K562 (cell line): Measurements from ENCODE around the gene C2CD2L. TPM values are rescaled to one million over a fixed set of nuclear protein-coding genes. Genes with fewer than 3 reads are reported as not detected.

Experiments used
- ADNP ChIP-seq: fragments of 200-800 bp; sonication (Bioruptor generic); IDR thresholded peaks from 2 replicates; pipeline ENCODE4 v1.6.1; 2016; ENCODE audit warnings: missing genetic modification characterization, missing compliant biosample characterization
- CBFB ChIP-seq: sonication (generic); formaldehyde crosslinking; IDR thresholded peaks from 2 replicates; pipeline ENCODE4 v1.4.0; 2020; ENCODE audit warnings: mild to moderate bottlenecking, missing genetic modification reagents
- CREM ChIP-seq: IDR thresholded peaks from 2 replicates; pipeline ENCODE4 v1.6.1; 2014; ENCODE audit warnings: antibody characterized with exemption, low read depth
- GATAD2A ChIP-seq: fragments of 450-650 bp; IDR thresholded peaks from 2 replicates; pipeline ENCODE4 v1.6.1; 2017
- HMG20B ChIP-seq: fragments of 250-450 bp; sonication (Bioruptor Pico); IDR thresholded peaks from 2 replicates; pipeline ENCODE4 v1.5.0; 2021; ENCODE audit warnings: mild to moderate bottlenecking
- MCM2 ChIP-seq: fragments of 450-650 bp; IDR thresholded peaks from 2 replicates; pipeline ENCODE4 v1.6.1; 2017; ENCODE audit warnings: low read depth, mild to moderate bottlenecking
- MECOM ChIP-seq: fragments of 250-450 bp; sonication (Bioruptor Pico); IDR thresholded peaks from 2 replicates; pipeline ENCODE4 v1.8.0; 2022; ENCODE audit warnings: inconsistent platforms
- MTA1 ChIP-seq: fragments of 450-650 bp; IDR thresholded peaks from 2 replicates; pipeline ENCODE4 v1.6.1; 2017; ENCODE audit warnings: borderline replicate concordance
- MXI1 ChIP-seq: IDR thresholded peaks from 2 replicates; pipeline ENCODE4 v1.6.1; 2011; ENCODE audit warnings: low read depth, mild to moderate bottlenecking, improper control_type of control experiment, low read length
- NONO ChIP-seq, 2 experiments: fragments of 200-400 bp in 1 of 2; fragments of 450-650 bp in 1 of 2; formaldehyde crosslinking in 1 of 2; IDR thresholded peaks; 2 replicates each; pipeline ENCODE4 v1.6.1; 2017; ENCODE audit warnings: low read depth in 2 of 2, mild to moderate bottlenecking in 2 of 2, moderate library complexity in 2 of 2, low read length in 1 of 2
- NR2F6 ChIP-seq: fragments of 450-650 bp; formaldehyde crosslinking; IDR thresholded peaks from 2 replicates; pipeline ENCODE4 v1.4.0; 2020; ENCODE audit warnings: mild to moderate bottlenecking
- RAD51 ChIP-seq: fragments of 450-650 bp; IDR thresholded peaks from 2 replicates; pipeline ENCODE4 v1.7.1; 2016; ENCODE audit warnings: low read depth, mild to moderate bottlenecking, borderline replicate concordance
- RBM25 ChIP-seq: fragments of 200-400 bp; formaldehyde crosslinking; IDR thresholded peaks from 2 replicates; pipeline ENCODE4 v1.6.1; 2018; ENCODE audit warnings: low read length, low read depth, moderate library complexity; ENCODE audit not compliant: severe bottlenecking
- SMAD1 ChIP-seq: fragments of 150-350 bp; IDR thresholded peaks from 2 replicates; pipeline ENCODE4 v1.6.1; 2014; ENCODE audit warnings: low read length, low read depth; ENCODE audit not compliant: partially characterized antibody
- SMARCA5 ChIP-seq: fragments of 450-650 bp; IDR thresholded peaks from 2 replicates; pipeline ENCODE4 v1.6.1; 2016
- SRSF3 ChIP-seq: fragments of 200-400 bp; formaldehyde crosslinking; IDR thresholded peaks from 2 replicates; pipeline ENCODE4 v1.6.1; 2016; ENCODE audit warnings: mild to moderate bottlenecking, low read length, moderate library complexity; ENCODE audit not compliant: insufficient read depth
- ZC3H11A ChIP-seq: IDR thresholded peaks from 2 replicates; pipeline ENCODE4 v1.6.1; 2012; ENCODE audit warnings: low read depth, low read length, improper control_type of control experiment
- ZFP30 ChIP-seq: fragments of 250-450 bp; sonication (Bioruptor Pico); IDR thresholded peaks from 2 replicates; pipeline ENCODE4 v1.8.0; 2022; ENCODE audit warnings: moderate library complexity, mild to moderate bottlenecking, inconsistent platforms, borderline replicate concordance
- ZNF507 ChIP-seq: conservative IDR thresholded peaks from 2 replicates; pipeline ENCODE4 v1.6.1; 2017; ENCODE audit warnings: missing genetic modification characterization, missing compliant biosample characterization
- ZNF707 ChIP-seq: fragments of 250-450 bp; sonication (Bioruptor Pico); conservative IDR thresholded peaks from 2 replicates; pipeline ENCODE4 v1.8.0; 2022; ENCODE audit warnings: inconsistent platforms, mild to moderate bottlenecking, moderate library complexity
- polyA plus RNA-seq, 8 experiments: library from polyadenylated mRNA; depleted of rRNA in 4 of 8; stranded (reverse) in 5 of 8; unstranded in 3 of 8; fragments of >200 nt; fragmentation: Nextera tagmentation in 2 of 8; fragmentation: Illumina TruSeq in 1 of 8; extraction: Ambion mirVana in 2 of 8; extraction: Trizol in 1 of 8; gene quantifications; 2 replicates each; pipeline versions ENCODE4 v1.2.1 to v1.2.3, GENCODE V29; 2011 to 2014; ENCODE audit warnings: inconsistent platforms in 1 of 8, missing spikeins in 1 of 8
- total RNA-seq, 7 experiments: library from RNA; depleted of rRNA in 6 of 7; stranded (reverse); fragments of >200 nt in 6 of 7; fragmentation: Illumina TruSeq in 2 of 7; extraction: Trizol in 2 of 7; gene quantifications; 2 replicates each; pipeline versions ENCODE4 v1.2.1 to v1.2.3, GENCODE V29; 2011 to 2021; ENCODE audit warnings: low replicate concordance in 1 of 7
- TF ChIP-seq, protein P1 (sequence below), 2 experiments: fragments of 450-650 bp; IDR thresholded peaks; 2 replicates each; pipeline ENCODE4 v1.6.1; 2018; ENCODE audit warnings: mild to moderate bottlenecking in 2 of 2, low read depth in 1 of 2; ENCODE audit not compliant: partially characterized antibody in 2 of 2
- TF ChIP-seq, protein P2 (sequence below), 2 experiments: IDR thresholded peaks; 2 replicates each; pipeline ENCODE4 v1.6.1; 2012; ENCODE audit warnings: improper control_type of control experiment in 2 of 2, low read depth in 2 of 2, low read length in 2 of 2, borderline replicate concordance in 1 of 2
- TF ChIP-seq, protein P3 (sequence below): sonication (generic); formaldehyde crosslinking; IDR thresholded peaks from 2 replicates; pipeline ENCODE4 v1.8.0; 2022; ENCODE audit warnings: missing genetic modification reagents, mild to moderate bottlenecking, borderline replicate concordance

Gene C2CD2L
- total and polyA plus RNA-seq, 9 of the 15 experiments (the other 6 are each of a cell fraction or from before 2014, with no cell fraction given) = 0.66 to 41.2 (median 14.8) TPM

DNA sequence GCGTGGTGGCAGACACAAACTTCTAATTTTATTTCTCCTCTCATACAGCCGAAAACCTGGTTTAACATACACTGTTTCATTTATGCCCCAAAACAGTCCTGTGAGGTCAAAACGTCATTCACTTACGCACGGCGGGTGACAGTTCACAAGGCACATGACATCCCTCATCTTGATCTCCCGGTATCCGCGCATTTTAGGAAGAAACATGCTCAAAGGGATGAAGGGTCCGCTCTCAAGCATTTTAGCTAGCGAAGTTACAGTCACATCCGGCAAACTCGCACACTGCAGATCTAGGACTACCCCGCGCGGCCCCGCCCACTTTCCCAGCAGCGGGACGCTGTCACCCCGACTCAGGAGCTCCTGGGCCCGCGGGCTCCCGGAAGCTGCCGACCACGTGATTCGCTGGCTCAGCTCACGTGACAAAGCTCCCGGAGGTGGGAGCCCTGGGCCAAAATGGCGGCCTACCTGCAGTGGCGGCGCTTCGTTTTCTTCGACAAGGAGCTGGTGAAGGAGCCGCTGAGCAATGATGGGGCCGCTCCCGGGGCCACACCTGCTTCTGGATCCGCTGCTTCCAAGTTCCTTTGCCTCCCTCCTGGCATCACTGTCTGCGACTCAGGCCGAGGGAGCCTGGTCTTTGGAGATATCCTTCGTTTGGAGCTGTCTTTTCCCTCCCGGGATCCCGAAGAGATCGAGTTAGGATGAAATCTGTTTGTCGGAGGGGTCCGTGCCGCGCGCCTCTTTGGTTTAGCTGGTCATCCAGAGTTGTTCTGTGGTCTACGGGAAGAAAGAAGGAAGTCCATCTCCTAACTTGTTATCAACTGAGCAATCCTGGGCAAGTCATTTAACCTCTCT lies 39.5 kb upstream of the C2CD2L start, which contains the start of gene VPS11 (continued):
- TF ChIP-seq, protein P1, sequence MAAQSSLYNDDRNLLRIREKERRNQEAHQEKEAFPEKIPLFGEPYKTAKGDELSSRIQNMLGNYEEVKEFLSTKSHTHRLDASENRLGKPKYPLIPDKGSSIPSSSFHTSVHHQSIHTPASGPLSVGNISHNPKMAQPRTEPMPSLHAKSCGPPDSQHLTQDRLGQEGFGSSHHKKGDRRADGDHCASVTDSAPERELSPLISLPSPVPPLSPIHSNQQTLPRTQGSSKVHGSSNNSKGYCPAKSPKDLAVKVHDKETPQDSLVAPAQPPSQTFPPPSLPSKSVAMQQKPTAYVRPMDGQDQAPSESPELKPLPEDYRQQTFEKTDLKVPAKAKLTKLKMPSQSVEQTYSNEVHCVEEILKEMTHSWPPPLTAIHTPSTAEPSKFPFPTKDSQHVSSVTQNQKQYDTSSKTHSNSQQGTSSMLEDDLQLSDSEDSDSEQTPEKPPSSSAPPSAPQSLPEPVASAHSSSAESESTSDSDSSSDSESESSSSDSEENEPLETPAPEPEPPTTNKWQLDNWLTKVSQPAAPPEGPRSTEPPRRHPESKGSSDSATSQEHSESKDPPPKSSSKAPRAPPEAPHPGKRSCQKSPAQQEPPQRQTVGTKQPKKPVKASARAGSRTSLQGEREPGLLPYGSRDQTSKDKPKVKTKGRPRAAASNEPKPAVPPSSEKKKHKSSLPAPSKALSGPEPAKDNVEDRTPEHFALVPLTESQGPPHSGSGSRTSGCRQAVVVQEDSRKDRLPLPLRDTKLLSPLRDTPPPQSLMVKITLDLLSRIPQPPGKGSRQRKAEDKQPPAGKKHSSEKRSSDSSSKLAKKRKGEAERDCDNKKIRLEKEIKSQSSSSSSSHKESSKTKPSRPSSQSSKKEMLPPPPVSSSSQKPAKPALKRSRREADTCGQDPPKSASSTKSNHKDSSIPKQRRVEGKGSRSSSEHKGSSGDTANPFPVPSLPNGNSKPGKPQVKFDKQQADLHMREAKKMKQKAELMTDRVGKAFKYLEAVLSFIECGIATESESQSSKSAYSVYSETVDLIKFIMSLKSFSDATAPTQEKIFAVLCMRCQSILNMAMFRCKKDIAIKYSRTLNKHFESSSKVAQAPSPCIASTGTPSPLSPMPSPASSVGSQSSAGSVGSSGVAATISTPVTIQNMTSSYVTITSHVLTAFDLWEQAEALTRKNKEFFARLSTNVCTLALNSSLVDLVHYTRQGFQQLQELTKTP (IDR thresholded peaks at IDR 0.05; ENCODE audit: low read depth in 1 of 2, partially characterized antibody in 2 of 2) = peak; percentile 12 to 75
- TF ChIP-seq, protein P2, sequence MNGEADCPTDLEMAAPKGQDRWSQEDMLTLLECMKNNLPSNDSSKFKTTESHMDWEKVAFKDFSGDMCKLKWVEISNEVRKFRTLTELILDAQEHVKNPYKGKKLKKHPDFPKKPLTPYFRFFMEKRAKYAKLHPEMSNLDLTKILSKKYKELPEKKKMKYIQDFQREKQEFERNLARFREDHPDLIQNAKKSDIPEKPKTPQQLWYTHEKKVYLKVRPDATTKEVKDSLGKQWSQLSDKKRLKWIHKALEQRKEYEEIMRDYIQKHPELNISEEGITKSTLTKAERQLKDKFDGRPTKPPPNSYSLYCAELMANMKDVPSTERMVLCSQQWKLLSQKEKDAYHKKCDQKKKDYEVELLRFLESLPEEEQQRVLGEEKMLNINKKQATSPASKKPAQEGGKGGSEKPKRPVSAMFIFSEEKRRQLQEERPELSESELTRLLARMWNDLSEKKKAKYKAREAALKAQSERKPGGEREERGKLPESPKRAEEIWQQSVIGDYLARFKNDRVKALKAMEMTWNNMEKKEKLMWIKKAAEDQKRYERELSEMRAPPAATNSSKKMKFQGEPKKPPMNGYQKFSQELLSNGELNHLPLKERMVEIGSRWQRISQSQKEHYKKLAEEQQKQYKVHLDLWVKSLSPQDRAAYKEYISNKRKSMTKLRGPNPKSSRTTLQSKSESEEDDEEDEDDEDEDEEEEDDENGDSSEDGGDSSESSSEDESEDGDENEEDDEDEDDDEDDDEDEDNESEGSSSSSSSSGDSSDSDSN (IDR thresholded peaks at IDR 0.05; ENCODE audit: borderline replicate concordance in 1 of 2, low read depth in 2 of 2, low read length in 2 of 2) = no peak
- TF ChIP-seq ADNP (no peak), ZNF507 (tag) (no peak), CREM (peak; percentile 60), MTA1 (no peak), GATAD2A (no peak), SRSF3 (no peak), RAD51 (peak; percentile 99), CBFB (CRISPR knock-in tag) (no peak), MCM2 (no peak), SMARCA5 (no peak), RBM25 (no peak), ZFP30 (CRISPR knock-in tag) (no peak), NR2F6 (CRISPR knock-in tag) (no peak), SMAD1 (no peak), MXI1 (peak; percentile 48), NONO (IDR thresholded peaks at IDR 0.05; ENCODE audit: low read depth in 2 of 2, low read length in 1 of 2) (no peak), ZNF707 (CRISPR knock-in tag) (no peak), HMG20B (no peak), MECOM (CRISPR knock-in tag) (no peak), ZC3H11A (no peak)
- TF ChIP-seq, protein P3, sequence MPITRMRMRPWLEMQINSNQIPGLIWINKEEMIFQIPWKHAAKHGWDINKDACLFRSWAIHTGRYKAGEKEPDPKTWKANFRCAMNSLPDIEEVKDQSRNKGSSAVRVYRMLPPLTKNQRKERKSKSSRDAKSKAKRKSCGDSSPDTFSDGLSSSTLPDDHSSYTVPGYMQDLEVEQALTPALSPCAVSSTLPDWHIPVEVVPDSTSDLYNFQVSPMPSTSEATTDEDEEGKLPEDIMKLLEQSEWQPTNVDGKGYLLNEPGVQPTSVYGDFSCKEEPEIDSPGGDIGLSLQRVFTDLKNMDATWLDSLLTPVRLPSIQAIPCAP (CRISPR knock-in tag) = no peak
